GM10266 (cell line): ENCODE data around the gene NDFIP2.

Source experiments
- DNase-seq: peaks from one replicate; pipeline ENCODE4 v3.0.0; 2012; ENCODE audit errors: extremely low spot score
- TF ChIP-seq, protein P1 (sequence below): IDR thresholded peaks from 2 replicates; pipeline ENCODE4 v1.5.1; 2012; ENCODE audit warnings: mild to moderate bottlenecking, low read depth; ENCODE audit not compliant: control insufficient read depth, insufficient read depth; ENCODE audit errors: missing control alignments

NDFIP2 gene

GRCh38 chr13:79492918-79493594, 12.1 kb downstream of the NDFIP2 start:
- DNase-seq, result no peak
- TF ChIP-seq, protein P1, sequence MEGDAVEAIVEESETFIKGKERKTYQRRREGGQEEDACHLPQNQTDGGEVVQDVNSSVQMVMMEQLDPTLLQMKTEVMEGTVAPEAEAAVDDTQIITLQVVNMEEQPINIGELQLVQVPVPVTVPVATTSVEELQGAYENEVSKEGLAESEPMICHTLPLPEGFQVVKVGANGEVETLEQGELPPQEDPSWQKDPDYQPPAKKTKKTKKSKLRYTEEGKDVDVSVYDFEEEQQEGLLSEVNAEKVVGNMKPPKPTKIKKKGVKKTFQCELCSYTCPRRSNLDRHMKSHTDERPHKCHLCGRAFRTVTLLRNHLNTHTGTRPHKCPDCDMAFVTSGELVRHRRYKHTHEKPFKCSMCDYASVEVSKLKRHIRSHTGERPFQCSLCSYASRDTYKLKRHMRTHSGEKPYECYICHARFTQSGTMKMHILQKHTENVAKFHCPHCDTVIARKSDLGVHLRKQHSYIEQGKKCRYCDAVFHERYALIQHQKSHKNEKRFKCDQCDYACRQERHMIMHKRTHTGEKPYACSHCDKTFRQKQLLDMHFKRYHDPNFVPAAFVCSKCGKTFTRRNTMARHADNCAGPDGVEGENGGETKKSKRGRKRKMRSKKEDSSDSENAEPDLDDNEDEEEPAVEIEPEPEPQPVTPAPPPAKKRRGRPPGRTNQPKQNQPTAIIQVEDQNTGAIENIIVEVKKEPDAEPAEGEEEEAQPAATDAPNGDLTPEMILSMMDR, result no peak

GRCh38 chr13:79496188-79496587, 15.2 kb downstream of the NDFIP2 start:
- TF ChIP-seq, protein P1, result no peak
- DNase-seq, result no peak

GRCh38 chr13:79497064-79497463, 16.1 kb downstream of the NDFIP2 start:
- TF ChIP-seq, protein P1, result no peak
- DNase-seq, result no peak

DNA sequence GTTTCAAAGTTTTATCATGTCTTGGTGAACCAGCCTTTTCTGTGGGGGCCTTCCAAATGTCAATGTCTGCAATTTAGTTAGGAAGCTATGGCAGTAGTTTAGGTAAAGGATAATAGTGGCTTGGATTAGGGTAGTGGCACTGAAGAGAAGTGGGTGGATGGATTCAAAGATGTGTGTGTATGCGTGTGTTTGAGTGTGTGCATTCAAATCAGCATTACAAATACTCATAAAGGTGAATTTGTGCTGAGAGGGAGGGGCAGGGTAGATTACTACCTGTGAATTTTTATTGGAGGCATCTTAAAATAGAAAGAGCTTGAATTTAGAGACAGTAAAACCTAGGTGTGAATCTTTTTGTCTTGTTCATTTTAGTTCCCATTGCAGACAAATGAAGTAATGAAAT, 16.9 kb downstream of the NDFIP2 start:
- TF ChIP-seq, protein P1, result no peak
- no peak for DNase-seq

DNA sequence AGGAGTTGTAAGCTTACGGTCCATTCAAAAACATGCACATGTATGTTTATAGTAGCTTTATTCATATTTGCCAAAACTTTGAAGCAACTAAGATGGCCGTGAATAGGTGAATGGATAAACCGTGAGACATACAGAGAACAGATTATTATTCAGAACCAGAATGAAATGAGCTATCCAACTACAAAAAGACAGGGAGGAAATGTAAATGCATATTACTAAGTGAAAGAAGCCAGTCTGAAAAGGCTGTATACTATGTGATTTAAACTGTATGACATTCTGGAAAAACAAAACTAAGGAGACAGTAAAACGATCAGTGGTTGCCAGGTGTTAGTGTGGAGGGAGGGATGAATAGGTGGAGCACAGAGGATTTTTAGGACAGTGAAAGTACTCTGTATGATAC, 19.9 kb downstream of the NDFIP2 start:
- TF ChIP-seq, protein P1, result no peak
- no peak for DNase-seq

DNA sequence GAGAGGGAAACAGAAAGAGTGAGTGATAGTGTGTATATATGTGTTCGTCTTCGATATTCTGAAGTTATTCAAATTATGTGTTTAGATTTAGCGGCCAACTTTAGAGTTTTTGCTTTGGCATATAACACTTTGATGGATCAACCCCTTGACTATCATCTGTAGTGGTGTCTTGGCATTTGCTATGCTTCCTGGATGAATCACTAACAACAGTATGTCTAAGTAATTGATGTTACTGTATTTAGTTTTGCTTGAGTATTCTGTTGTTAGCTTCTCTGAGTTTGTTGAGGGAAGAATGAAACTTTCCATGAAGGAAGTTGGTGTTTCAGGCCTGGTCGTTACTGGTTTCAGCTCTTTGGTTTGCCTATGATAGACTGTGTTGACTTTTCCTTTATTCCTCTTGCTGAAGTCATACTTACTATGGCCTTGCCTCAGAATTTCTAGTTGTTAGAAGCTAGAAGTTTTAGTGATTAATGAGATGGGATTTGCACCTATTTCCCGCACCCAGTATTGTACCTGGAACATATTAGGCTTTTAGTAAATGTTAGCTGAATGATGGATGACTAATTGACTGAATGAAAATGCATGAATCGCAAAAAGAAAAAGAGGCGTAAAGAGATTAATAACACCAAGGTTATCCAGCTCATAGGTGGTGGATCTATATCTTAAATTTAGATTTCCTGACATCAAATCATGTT, 20.7 kb downstream of the NDFIP2 start:
- DNase-seq, result no peak
- TF ChIP-seq, protein P1, result no peak

- TF ChIP-seq, protein P1, result no peak
- no peak for DNase-seq
Observed at GRCh38 chr13:79502859-79503468, 22.0 kb downstream of the NDFIP2 start.
